Measurements from ENCODE around the gene TMEM223.
"Not testable (repeated sequence)": the region's sequence is repeated elsewhere in the genome, so short reads cannot be mapped to it uniquely, and the experiment has no call there.

TMEM223 gene

DNA sequence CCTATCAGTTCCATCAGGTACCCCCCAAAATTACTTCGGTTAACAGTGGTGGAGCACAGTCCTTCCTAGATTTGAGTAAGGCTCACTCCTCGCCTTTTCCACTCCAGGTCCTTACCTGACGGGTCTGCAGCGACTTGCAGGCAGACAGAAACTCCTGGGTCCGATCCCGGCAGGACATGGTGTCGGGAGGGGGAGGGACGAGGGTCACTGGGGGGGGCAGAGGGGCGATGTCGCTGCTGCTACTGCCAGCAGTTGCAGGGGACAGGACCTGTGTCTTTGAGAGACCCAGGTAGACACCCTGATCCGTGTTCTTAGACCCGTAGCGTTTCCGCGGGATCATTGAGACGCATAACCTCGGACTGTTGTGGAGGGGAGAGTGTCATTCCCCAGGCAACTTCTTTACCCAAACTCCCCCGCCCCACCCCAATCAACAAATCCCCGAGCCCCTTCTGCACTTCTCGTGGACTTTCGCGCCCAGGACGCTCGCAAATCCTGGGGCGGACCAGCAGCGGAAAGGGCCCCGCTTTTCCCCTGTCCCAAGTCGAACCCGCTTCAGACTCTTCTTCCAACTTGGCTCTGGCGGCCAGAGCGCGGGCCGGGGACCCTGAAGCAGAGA lies 39.2 kb upstream of the TMEM223 start:
- H3K27ac ChIP-seq = peak overlapping the region; percentile 79
- TF ChIP-seq, protein P1, sequence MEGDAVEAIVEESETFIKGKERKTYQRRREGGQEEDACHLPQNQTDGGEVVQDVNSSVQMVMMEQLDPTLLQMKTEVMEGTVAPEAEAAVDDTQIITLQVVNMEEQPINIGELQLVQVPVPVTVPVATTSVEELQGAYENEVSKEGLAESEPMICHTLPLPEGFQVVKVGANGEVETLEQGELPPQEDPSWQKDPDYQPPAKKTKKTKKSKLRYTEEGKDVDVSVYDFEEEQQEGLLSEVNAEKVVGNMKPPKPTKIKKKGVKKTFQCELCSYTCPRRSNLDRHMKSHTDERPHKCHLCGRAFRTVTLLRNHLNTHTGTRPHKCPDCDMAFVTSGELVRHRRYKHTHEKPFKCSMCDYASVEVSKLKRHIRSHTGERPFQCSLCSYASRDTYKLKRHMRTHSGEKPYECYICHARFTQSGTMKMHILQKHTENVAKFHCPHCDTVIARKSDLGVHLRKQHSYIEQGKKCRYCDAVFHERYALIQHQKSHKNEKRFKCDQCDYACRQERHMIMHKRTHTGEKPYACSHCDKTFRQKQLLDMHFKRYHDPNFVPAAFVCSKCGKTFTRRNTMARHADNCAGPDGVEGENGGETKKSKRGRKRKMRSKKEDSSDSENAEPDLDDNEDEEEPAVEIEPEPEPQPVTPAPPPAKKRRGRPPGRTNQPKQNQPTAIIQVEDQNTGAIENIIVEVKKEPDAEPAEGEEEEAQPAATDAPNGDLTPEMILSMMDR (conservative IDR thresholded peaks at IDR 0.05) = no peak

DNA sequence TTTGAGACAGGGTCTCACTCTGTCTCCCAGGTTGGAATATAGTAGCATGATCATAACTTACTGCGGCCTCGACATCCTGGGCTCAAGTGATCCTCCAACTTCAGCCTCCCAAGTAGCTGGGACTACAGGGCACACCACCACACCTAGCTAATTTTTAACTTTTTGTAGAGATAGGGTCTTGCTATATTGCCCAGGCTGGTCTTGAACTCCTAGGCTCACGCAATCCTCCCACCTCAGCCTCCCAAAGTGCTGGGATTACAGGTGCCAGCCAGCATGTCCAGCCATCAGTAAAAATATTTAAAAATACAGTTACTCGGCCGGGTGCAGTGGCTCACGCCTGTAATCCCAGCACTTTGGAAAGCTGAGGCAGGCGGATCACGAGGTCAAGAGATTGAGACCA lies 36.3 kb upstream of the TMEM223 start:
- H3K27ac ChIP-seq = not testable (repeated sequence)

DNA sequence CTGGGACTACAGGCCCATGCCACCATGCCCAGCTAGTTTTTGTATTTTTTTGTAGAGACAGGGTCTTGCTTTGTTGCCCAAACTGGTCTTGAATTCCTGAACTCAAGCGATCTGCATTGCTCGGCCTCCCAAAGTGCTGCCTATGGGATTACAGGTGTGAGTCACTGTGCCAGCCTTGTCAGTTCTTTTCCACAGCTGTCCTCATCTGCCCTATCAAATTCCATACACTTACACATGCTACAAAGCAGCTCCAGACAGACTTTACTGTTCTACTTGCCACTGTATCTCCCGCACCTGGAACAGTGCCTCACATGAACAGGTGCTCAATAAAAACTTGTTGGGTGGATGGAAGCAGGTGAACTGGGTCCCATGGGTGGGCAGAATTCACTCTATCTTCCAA lies 31.9 kb upstream of the TMEM223 start:
- H3K27ac ChIP-seq = no peak overlapping the region
- TF ChIP-seq, protein P1 (conservative IDR thresholded peaks at IDR 0.05) = no peak

DNA sequence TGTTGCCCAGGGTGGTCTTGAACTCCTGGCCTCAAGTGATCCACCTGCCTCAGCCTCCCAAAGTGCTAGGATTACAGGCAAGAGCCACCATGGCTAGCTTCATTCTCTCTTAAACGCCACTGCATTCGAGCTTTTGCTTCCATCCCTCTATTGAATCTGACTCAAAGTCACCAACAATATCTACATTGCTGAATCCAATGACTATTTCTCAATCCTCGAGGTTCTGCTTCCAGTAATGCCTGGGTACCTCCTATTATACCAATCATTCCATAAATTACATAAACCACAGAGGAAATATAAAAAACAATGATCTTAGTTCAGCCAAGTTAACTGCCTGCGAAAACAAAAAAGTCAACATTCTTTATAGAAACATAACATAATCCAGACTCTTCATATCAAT lies 25.3 kb upstream of the TMEM223 start:
- TF ChIP-seq, protein P1 (conservative IDR thresholded peaks at IDR 0.05) = no peak

DNA sequence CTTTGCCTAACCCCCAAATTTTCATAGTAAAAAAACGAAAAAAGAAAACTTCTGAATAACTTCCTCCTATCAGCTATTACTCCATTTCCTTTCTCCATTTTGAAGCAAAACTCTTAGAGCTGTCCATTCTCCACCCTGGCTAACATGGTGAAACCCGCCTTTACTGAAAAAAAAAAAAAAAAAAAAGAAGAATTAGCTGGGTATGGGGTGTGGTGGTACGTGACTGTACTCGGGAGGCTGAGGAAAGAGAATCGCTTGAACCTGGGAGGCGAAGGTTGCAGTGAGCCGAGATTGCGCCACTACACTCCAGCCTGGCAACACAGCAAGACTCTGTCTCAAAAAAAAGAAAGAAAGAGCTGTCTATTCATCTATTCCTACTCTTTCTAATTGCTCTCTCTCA lies 24.8 kb upstream of the TMEM223 start:
- no peak overlapping the region for H3K27ac ChIP-seq
- TF ChIP-seq, protein P1 (conservative IDR thresholded peaks at IDR 0.05) = no peak

More for the DNA sequence above, 25.3 kb upstream of the TMEM223 start:
- H3K27ac ChIP-seq = no peak overlapping the region

DNA sequence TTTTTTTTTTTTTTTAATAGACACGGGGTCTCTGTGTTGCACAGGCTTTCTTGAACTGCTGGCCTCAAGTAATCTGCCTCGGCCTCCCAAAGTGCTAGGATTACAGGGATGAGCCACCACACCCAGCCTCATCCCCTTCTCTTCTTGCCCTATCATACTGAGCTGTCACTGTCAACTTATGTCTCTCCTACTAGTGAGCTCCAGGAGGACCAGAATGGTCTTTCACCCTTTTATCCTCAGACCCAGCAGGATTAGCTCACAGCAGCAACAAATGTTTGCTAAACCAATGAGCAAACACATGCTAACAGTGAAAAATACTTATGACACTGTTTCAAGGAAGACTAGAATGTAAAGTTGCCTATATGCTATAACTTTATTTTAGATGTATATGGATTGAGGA lies 19.9 kb upstream of the TMEM223 start:
- H3K27ac ChIP-seq = no peak overlapping the region
- TF ChIP-seq, protein P1 (conservative IDR thresholded peaks at IDR 0.05) = no peak

DNA sequence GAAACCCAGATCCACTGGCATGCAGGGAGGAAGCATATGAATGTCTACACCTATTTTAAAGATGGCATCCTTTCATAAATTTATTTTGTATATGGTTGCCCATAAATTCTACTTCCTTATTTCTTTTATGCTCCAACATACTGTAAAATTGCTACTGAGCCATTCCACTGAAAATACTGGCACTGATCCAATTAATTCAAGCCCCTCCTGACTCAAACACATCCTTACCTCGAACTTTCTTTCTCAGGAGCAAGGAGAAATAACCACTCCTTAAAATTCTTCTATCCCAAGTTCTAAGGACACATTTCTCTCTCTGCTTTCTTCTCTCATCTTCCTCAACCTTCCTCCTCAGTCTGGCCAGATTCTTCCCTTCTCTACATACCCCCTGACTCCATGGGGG lies 18.9 kb upstream of the TMEM223 start:
- TF ChIP-seq, protein P1 (conservative IDR thresholded peaks at IDR 0.05) = no peak
- H3K27ac ChIP-seq = no peak overlapping the region

DNA sequence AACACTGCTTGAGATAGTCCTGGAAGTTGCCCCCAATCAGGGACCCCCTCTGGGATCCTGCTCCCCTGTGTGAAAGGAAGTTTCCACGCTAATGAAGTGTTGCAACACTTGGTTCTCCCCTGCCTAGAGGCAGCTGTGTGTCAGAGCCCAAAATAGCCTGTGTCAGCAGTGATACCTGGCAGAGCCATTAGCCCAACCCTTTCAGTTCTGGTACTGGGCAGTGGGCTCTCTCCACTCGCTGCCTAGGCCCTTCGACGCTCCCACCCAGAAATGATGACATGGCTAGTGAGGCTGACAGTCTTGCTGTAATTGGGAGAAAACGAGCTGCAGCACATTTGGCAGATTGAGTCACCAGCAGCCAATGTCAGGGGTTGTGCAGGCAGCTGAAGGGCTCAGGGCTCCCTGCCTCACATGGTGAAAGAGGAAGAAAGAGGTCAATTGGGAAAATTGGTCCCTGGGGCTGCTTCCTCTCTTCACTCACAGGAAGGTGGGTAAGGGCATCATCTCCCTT lies 14.9 kb upstream of the TMEM223 start:
- TF ChIP-seq, protein P1 (conservative IDR thresholded peaks at IDR 0.05) = no peak
- H3K27ac ChIP-seq = no peak overlapping the region

Data from VCaP (cell line).